GM12892 (cell line): ENCODE data around the gene PPT1.

Source experiments
- POLR2A ChIP-seq: IDR thresholded peaks from 2 replicates; pipeline ENCODE4 v1.6.1; 2011; ENCODE audit warnings: low read depth, low read length, control low read depth
- POLR2AphosphoS5 ChIP-seq: IDR thresholded peaks from 2 replicates; pipeline ENCODE4 v1.6.1; 2011; ENCODE audit warnings: low read depth, low read length, control low read depth

DNA sequence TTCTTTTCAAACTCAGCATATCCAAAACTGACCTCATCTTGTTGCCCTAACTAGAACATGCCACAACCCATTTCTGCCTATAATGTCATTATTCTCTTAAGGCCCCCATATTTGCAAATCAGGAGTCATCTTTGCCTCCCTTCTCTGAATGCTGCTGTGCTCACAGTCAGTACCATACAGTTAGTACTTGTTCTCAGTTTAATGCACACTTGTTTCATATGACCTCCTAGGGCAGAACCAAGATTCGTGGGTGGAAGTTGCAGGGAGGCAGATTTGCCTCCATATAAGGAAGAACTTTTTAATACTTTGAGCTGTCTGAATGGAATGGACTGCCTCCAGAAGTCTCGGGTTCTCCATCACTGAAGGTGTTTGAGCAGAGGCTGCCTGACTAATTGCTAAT is 47.3 kb downstream of the PPT1 start:
- TF ChIP-seq POLR2A (no peak), POLR2AphosphoS5 (no peak)
